ENCODE data around the gene ING4. TPM values are rescaled to one million over a fixed set of nuclear protein-coding genes. Genes with fewer than 3 reads are reported as not detected.

ING4 gene
- total and polyA plus RNA-seq, 2 donors (not counting 3 experiments of a cell fraction or from before 2014, with no cell fraction given): 34.7 to 52.0 TPM

- peak overlapping the region; percentile 47 for H2AFZ ChIP-seq (ENCODE audit: low read depth, low read length)
- H3K4me1 ChIP-seq (ENCODE audit: control insufficient read depth, extremely low read depth, insufficient read depth, low read length): peaks cover 13% of the 10 kb centered on the region
- intact Hi-C loops (cut with micrococcal nuclease): loop anchor here (2.0 kb wide), 1 partner anchor 18 kb away; no protein-coding TSS in a partner anchor
- no peak overlapping the region for H3K9ac ChIP-seq (replicated peaks; ENCODE audit: extremely low read depth, insufficient read depth, low read length)
- DNase-seq (ENCODE audit: low read depth, low spot score) (peak; percentile 91), FAIRE-seq (peak; percentile 73)
- H3K4me2 ChIP-seq (ENCODE audit: insufficient read depth, low read length): no peak overlapping the region
- H4K20me1 ChIP-seq (replicated peaks; ENCODE audit: control insufficient read depth, extremely low read depth, insufficient read depth, low read length): no peaks in the 10 kb centered on the region
- peaks cover 0 to 2% of the 10 kb centered on the region in 2 experiments for H3K27me3 ChIP-seq (ENCODE audit: control insufficient read depth in 2 of 2, insufficient read depth in 2 of 2, low read length in 2 of 2)
- ChIA-PET CTCF (interaction anchor here (1.2 to 2.1 kb wide), 2 partner anchors 19 to 25 kb away, joined by 3 to 12 read pairs; no protein-coding TSS in a partner anchor), POLR2A (interaction anchor here (0.8 kb wide), 1 partner anchor 49 kb away, joined by 3 read pairs; no protein-coding TSS in a partner anchor)
- no peak overlapping the region for H3K4me3 ChIP-seq (replicated peaks in 1 of 3; ENCODE audit: insufficient read depth in 1 of 3, low read depth in 1 of 3, low read length in 3 of 3)
- dilution Hi-C loops (cut with MboI; ENCODE audit: extremely low pct_ligation_motif_present, low sequenced_read_pairs): no loop called here
- no peaks in the 10 kb centered on the region for H3K9me1 ChIP-seq (replicated peaks; ENCODE audit: control insufficient read depth, extremely low read depth, insufficient read depth, low read length)
- no peaks in the 10 kb centered on the region for H3K79me2 ChIP-seq (ENCODE audit: control insufficient read depth, insufficient read depth, low read length)
- H3K9me3 ChIP-seq (replicated peaks; ENCODE audit: control insufficient read depth, insufficient read depth, low read length): no peaks in the 10 kb centered on the region
- H3K27ac ChIP-seq (ENCODE audit: insufficient read depth, low read depth, low read length): peak overlapping the region; percentile 33
- no peaks in the 10 kb centered on the region for H3K36me3 ChIP-seq (ENCODE audit: control insufficient read depth in 2 of 2, extremely low read depth in 1 of 2, insufficient read depth in 2 of 2, low read length in 2 of 2)
- TF ChIP-seq FOS (IDR thresholded peaks at IDR 0.05; ENCODE audit: borderline replicate concordance, insufficient read depth, low read length): no peak
- TF ChIP-seq POLR2A (IDR thresholded peaks at IDR 0.05; ENCODE audit: low read depth, low read length): no peak
- peak; percentile 47 for TF ChIP-seq POLR2AphosphoS5 (IDR thresholded peaks at IDR 0.05; ENCODE audit: insufficient read depth, low read depth, low read length)
- TF ChIP-seq MAX (IDR thresholded peaks at IDR 0.05; ENCODE audit: insufficient read depth, insufficient read length): peak; percentile 22
- TF ChIP-seq GATA2 (IDR thresholded peaks at IDR 0.05; ENCODE audit: insufficient read depth, insufficient read length, low read depth, low read length): peak; percentile 84
- TF ChIP-seq JUN (IDR thresholded peaks at IDR 0.05; ENCODE audit: borderline replicate concordance, insufficient read depth, insufficient read length, low read depth): peak; percentile 63
- no TSS peak for BruUV-seq (replicated peaks)
Observed at GRCh38 chr12:6639151-6639801, 23.6 kb downstream of the ING4 start.

GRCh38 chr12:6638305-6638704 is 24.6 kb downstream of the ING4 start:
- H3K79me2 ChIP-seq (ENCODE audit: control insufficient read depth, insufficient read depth, low read length): no peaks in the 10 kb centered on the region
- DNase-seq (ENCODE audit: low read depth, low spot score) (no peak), FAIRE-seq (no peak)
- no peaks in the 10 kb centered on the region for H4K20me1 ChIP-seq (replicated peaks; ENCODE audit: control insufficient read depth, extremely low read depth, insufficient read depth, low read length)
- H3K36me3 ChIP-seq (ENCODE audit: control insufficient read depth in 2 of 2, extremely low read depth in 1 of 2, insufficient read depth in 2 of 2, low read length in 2 of 2): no peaks in the 10 kb centered on the region
- TF ChIP-seq CTCF (IDR thresholded peaks at IDR 0.05; ENCODE audit: extremely low read depth in 1 of 2, insufficient read depth in 1 of 2, low read depth in 1 of 2, low read length in 2 of 2) (no peak), POLR2A (IDR thresholded peaks at IDR 0.05; ENCODE audit: low read depth, low read length) (no peak), FOS (IDR thresholded peaks at IDR 0.05; ENCODE audit: borderline replicate concordance, insufficient read depth, low read length) (no peak), POLR2AphosphoS5 (IDR thresholded peaks at IDR 0.05; ENCODE audit: insufficient read depth, low read depth, low read length) (no peak), MYC (IDR thresholded peaks at IDR 0.05; ENCODE audit: low read depth, low read length) (no peak), MAX (IDR thresholded peaks at IDR 0.05; ENCODE audit: insufficient read depth, insufficient read length) (no peak), GATA2 (IDR thresholded peaks at IDR 0.05; ENCODE audit: insufficient read depth, insufficient read length, low read depth, low read length) (no peak), JUN (IDR thresholded peaks at IDR 0.05; ENCODE audit: borderline replicate concordance, insufficient read depth, insufficient read length, low read depth) (no peak), EZH2 (IDR thresholded peaks at IDR 0.05; ENCODE audit: borderline replicate concordance, low read depth, low read length, severe bottlenecking) (no peak)
- H2AFZ ChIP-seq (ENCODE audit: low read depth, low read length): peak overlapping the region; percentile 45
- H3K4me1 ChIP-seq (ENCODE audit: control insufficient read depth, extremely low read depth, insufficient read depth, low read length): peaks cover 13% of the 10 kb centered on the region
- no peaks in the 10 kb centered on the region for H3K9me1 ChIP-seq (replicated peaks; ENCODE audit: control insufficient read depth, extremely low read depth, insufficient read depth, low read length)
- no peaks in the 10 kb centered on the region for H3K9me3 ChIP-seq (replicated peaks; ENCODE audit: control insufficient read depth, insufficient read depth, low read length)
- H3K9ac ChIP-seq (replicated peaks; ENCODE audit: extremely low read depth, insufficient read depth, low read length): no peak overlapping the region
- dilution Hi-C loops (cut with MboI; ENCODE audit: extremely low pct_ligation_motif_present, low sequenced_read_pairs) (no loop called here), intact Hi-C loops (cut with micrococcal nuclease) (loop anchor here (2.0 kb wide), 1 partner anchor 18 kb away; no protein-coding TSS in a partner anchor)
- no peak overlapping the region for H3K4me2 ChIP-seq (ENCODE audit: insufficient read depth, low read length)
- ChIA-PET POLR2A (no interaction called here), CTCF (no interaction called here)
- no TSS peak for BruUV-seq (replicated peaks)
- H3K27me3 ChIP-seq (ENCODE audit: control insufficient read depth in 2 of 2, insufficient read depth in 2 of 2, low read length in 2 of 2): peaks cover 0 to 2% of the 10 kb centered on the region in 2 experiments
- H3K27ac ChIP-seq (ENCODE audit: insufficient read depth, low read depth, low read length): no peak overlapping the region
- no peak overlapping the region for H3K4me3 ChIP-seq (replicated peaks in 1 of 3; ENCODE audit: insufficient read depth in 1 of 3, low read depth in 1 of 3, low read length in 3 of 3)
